H7 (cell line): Measurements from ENCODE around the gene RAPGEF3. TPM values are rescaled to one million over a fixed set of nuclear protein-coding genes. Genes with fewer than 3 reads are reported as not detected.

Source experiments
- DNase-seq: peaks from one replicate; pipeline ENCODE4 v3.0.0; 2012
- H3K27me3 ChIP-seq: 2 replicates; pipeline ENCODE4 v1.6.0; 2011; ENCODE audit warnings: mild to moderate bottlenecking, low read length; ENCODE audit not compliant: control insufficient read depth, insufficient read depth
- H3K36me3 ChIP-seq: replicated peaks from 2 replicates; pipeline ENCODE4 v1.5.1; 2011; ENCODE audit warnings: low read length; ENCODE audit not compliant: control insufficient read depth, insufficient read depth
- H3K4me3 ChIP-seq: 2 replicates; pipeline ENCODE4 v1.5.1; 2011; ENCODE audit warnings: low read depth, mild to moderate bottlenecking, control low read depth, low read length, moderate library complexity; ENCODE audit not compliant: insufficient read depth
- total RNA-seq: library from RNA; depleted of rRNA; stranded (reverse); fragments of >200 nt; shearing (Covaris generic); gene quantifications from 2 replicates; pipeline ENCODE4 v1.2.3, GENCODE V29; 2014

The RAPGEF3 gene
- total RNA-seq, 1 experiment from 2014 or later = 10.5 TPM

DNA sequence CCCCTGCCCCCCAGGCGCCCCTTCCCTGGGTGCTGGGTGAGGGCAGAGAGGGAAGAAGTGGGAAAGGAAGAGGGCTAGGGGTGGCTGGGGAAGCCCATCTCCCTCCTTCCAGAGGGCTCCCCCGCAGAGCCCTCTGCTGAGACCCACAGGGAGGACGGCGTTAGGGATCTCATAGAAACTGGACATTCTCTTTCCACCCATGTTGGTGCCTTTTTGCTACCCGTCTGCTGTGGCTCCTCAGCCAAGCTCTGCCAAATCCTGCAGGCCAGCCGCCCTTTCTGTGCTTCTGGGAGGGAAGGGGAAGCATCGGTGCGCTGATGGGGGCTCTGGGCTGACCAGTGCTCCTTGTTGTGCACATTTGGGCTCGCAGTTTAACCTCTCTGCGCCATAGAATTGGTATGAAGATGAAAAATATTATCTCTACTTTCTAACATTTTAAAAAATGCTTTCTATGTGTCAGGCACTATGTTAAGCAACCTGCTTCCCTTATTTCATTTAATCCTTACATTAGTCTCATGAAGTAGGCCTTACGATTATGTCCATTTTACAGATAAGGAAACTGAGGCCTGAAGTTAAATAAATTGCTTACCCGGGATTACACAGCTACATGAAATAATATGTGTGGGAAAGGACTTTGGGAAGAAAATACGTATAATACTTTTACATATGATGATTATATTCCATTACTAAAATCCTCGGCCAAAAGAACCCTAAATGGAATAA is 15.3 kb upstream of the RAPGEF3 start:
- Histone ChIP-seq H3K27me3 (peaks cover 11% of the 10 kb centered on the region), H3K36me3 (no peaks in the 10 kb centered on the region), H3K4me3 (peak overlapping the region; percentile 68)
- peak; percentile 78 for DNase-seq

DNA sequence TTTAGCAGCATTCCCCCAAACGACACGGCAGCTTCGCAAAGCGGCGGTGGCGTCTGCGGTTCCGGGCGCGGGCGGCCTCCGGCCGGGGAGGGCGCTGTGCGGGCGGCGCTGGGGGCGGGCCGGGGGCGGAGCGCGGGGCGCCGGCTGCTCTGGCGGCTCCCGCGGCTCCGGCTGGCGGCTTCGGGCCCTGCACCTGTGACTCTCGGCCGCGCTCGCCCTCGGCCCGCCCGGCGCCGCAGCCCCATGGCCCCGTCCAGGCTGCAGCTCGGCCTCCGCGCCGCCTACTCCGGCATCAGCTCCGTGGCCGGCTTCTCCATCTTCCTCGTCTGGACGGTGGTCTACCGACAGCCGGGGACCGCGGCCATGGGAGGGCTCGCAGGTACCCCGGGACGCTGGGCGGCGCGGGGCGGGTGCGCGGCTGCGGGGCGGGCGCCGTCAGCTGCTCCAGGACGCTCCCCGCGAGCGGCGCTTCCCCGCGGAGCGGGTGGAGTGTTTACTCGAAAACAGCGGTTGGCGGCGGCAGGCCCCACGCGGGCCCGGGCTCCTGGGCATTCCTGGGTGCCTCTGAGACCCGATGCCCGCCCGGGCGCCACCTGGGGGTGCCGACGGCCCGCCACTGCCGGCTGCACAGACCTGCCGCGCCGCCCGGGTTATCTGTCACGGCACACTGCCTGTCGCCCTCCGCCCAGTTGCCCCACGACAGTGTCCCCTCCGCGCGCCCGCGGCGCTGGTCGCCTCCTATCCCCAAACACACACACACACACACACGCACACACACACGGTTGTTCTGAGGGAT is 14.6 kb upstream of the RAPGEF3 start, which contains the start of gene SLC48A1:
Gene SLC48A1, plus strand, starts transcription at position 177 of the 796 bp plus-strand sequence. Its CDS starts 67 bp downstream, at position 244.
- DNase-seq = peak; percentile 98
- Histone ChIP-seq H3K36me3 (no peaks in the 10 kb centered on the region), H3K4me3 (peak within 1 kb of the TSS; percentile 68), H3K27me3 (peaks cover 11% of the 10 kb centered on the region)

DNA sequence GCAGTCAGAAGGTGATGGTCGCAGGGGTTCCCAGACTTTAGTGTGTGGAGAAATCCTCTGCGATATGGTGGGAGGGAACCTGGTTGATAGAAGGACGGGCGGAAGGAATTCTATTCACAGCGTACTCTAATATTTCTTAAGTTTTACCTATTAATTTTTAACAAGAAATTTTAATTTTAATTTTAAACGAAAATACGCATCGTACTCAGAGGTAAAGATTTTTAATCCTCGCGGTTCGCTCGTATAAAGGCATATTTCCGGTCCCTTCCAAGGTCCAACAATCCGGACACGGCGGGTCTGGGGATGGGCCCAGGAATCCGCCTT is 14.0 kb upstream of the RAPGEF3 start:
- peaks cover 11% of the 10 kb centered on the region for H3K27me3 ChIP-seq
- no peak for DNase-seq
- no peaks in the 10 kb centered on the region for H3K36me3 ChIP-seq
- peak overlapping the region; percentile 24 for H3K4me3 ChIP-seq

DNA sequence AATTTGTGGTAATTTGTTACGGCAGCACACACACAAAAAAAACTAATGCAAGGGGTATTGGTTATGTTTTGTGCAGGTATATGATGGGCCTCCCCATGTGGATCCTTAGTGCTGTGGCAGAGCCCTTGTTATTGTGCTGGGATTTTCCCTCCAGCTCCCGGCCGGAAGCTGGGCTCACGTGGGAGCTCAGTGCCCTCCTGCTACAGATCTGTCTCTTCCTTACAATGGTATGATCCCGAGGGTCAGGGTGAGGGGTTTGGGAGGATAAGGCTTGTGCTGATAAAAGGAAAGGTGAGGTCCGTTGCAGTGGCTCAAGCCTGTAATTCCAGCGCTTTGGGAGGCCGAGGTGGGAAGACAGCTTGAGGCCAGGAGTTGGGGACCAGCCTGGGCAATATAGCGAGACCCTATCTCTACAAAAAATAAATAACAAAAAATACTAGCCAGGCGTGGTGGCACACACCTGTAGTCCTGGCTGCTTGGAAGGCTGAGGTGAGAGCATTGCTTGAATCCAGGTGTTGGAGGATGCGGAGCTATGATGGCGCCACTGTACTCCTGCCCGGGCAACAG is 13.5 kb upstream of the RAPGEF3 start:
- Histone ChIP-seq H3K36me3 (no peaks in the 10 kb centered on the region), H3K27me3 (peaks cover 11% of the 10 kb centered on the region), H3K4me3 (peak overlapping the region; percentile 24; the same call in 1 of the 2 replicates)
- DNase-seq = no peak

GRCh38 chr12:47771304-47771703 is 12.6 kb upstream of the RAPGEF3 start:
- no peak overlapping the region for H3K4me3 ChIP-seq
- H3K27me3 ChIP-seq = peaks cover 11% of the 10 kb centered on the region
- no peaks in the 10 kb centered on the region for H3K36me3 ChIP-seq
- no peak for DNase-seq

DNA sequence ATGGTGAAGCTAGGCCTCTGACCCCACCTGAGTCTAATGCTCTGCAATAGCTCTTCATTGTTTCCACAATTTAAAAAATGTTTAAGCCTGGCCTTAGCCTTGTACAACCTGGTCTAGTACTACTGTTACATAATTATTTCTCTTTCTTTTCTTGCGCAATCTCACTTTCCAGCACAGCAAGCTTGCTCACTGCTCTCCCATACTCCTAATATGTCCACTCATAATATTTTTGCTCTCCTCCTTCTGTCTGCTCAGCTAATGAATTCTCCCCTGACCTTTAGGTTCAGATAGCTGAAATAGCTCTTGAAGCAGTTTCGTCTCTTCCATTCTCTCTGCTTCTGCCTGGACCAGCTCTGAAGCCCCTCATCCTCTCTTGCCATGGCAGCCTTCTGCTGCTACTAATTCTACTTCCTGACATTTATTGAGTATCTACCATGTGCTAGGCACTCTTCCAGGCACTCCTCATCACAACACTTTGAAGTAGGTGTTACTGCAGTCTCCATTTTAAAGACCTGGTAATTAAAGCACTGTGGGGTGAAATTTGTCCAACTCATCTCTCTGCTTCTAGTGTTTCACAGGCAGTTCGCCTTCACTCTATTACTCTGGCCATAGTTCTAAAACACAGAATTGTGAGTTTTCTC is 11.5 kb upstream of the RAPGEF3 start:
- no peak overlapping the region for H3K4me3 ChIP-seq
- H3K27me3 ChIP-seq = peaks cover 11% of the 10 kb centered on the region
- no peaks in the 10 kb centered on the region for H3K36me3 ChIP-seq
- no peak for DNase-seq

GRCh38 chr12:47769234-47770085 is 10.8 kb upstream of the RAPGEF3 start:
- DNase-seq = no peak
- Histone ChIP-seq H3K36me3 (no peaks in the 10 kb centered on the region), H3K27me3 (peaks cover 8% of the 10 kb centered on the region), H3K4me3 (no peak overlapping the region)

DNA sequence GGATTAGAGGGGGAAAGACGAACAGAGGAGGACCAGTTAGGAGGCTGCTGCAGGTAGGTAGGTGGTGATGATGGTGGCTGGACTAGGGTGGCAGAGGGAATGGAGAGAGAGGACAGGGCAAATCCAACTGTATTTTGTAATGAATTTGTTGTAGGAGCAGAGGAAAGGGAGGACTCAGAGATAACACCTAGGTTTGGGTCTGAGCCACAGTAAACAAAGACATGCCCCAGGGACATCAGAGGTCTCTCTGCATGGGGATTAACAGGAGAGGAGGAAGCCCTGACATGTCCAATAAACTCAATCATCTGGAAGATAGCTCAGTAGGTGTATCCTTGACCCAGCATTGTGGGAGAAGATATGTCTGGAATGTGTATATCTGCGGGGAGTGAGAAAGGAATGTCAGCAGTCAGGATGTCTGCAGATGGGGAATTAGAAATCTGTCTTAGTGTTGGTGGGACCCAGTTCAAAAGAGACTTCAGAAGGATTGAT is 9.7 kb upstream of the RAPGEF3 start:
- Histone ChIP-seq H3K4me3 (no peak overlapping the region), H3K36me3 (no peaks in the 10 kb centered on the region), H3K27me3 (peaks cover under 1% of the 10 kb centered on the region; the same call in 1 of the 2 replicates)
- no peak for DNase-seq

DNA sequence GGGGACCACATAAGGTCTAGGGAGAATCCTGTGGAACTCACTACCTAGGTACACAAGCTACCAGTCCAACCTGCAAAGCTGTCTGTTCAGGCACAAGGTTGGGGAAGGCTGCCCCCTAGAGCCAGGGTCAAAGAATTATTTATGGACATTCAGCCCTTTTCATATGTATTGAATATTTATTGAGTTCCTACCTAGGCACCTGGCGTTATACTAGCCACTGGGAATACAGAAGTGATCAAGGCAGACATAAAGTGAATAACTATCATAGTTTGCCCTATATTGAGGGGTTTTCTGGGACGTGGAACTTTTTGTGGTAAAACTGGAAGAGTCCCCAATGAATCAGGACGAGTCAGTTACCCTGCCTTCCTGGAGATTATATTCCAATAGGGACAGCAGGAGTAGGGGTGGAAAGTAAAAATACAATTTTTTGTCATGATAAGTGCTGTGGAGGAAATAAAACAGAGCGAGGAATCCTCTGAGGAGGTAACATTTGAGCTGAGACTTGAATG is 8.6 kb upstream of the RAPGEF3 start:
- Histone ChIP-seq H3K36me3 (no peaks in the 10 kb centered on the region), H3K27me3 (no peaks in the 10 kb centered on the region; the same call in 1 of the 2 replicates), H3K4me3 (no peak overlapping the region)
- DNase-seq = peak; percentile 81

- H3K27me3 ChIP-seq = no peaks in the 10 kb centered on the region
- H3K36me3 ChIP-seq = no peaks in the 10 kb centered on the region
- no peak overlapping the region for H3K4me3 ChIP-seq
- DNase-seq = no peak
Measured at GRCh38 chr12:47766502-47767215, 8.0 kb upstream of the RAPGEF3 start.

DNA sequence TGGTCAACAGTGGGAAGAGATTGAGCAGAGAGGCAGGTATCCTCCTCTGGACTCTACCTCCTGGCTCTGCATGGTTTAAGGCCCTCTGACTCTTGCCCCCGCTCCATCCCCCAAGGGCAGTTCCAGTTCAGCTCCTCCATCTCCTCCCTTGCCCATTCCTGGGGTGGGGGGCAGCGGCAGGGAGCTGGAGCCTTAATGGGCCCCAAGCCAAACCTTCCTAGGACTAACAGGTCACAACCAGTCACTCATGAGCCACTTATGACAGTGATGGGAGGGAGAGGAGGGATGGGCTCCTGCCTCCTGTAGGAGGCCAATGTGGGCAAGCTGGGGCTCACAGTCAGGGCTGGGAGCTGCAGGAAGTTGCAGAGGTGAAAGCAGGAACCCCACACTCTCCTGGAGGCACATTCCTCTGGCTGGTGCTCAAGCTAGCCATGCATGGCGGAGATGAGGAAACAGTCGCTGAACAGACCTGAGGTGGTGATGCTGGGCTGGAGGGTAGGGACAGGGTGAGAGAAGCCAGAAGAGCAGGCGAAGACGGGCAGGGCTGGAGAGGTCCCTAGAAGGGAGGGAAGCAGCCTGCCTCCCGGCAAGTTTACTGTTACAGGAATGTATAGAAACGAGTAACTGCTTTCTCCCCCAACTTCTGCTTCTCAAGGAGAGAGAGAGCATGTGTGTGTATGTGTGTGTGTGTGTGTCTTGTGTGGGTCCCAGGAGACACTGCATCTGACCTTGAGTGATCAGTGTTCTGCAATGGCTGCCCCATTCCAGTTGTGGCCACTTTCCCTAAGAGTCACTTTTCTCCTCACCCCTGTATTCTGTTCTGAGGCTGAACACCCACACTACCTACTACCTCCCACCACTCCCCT is 5.0 kb upstream of the RAPGEF3 start:
- H3K27me3 ChIP-seq = 0 out of 2 replicates have a peak, but pooled peaks cover 1% of the 10 kb centered on the region
- H3K36me3 ChIP-seq = no peaks in the 10 kb centered on the region
- H3K4me3 ChIP-seq = no peak overlapping the region
- no peak for DNase-seq

GRCh38 chr12:47762850-47763465 is 4.3 kb upstream of the RAPGEF3 start:
- Histone ChIP-seq H3K4me3 (no peak overlapping the region), H3K36me3 (no peaks in the 10 kb centered on the region), H3K27me3 (0 out of 2 replicates have a peak, but pooled peaks cover 1% of the 10 kb centered on the region)
- DNase-seq = no peak
